K562 (cell line): ENCODE data around the gene SNTG2. TPM values are rescaled to one million over a fixed set of nuclear protein-coding genes. Genes with fewer than 3 reads are reported as not detected.

Source experiments
- ATAC-seq: fragments of 200-7000 bp; cut with Tn5 transposase; 3 replicates; pipeline ENCODE4 v1.9.1; 2020; ENCODE audit warnings: moderate library complexity
- BruUV-seq: library from RNA; stranded (reverse); fragments of 400-500 nt; replicated peaks from 2 replicates; lab custom pipeline; 2021; lab: Mats Ljungman, UMichigan
- CTCF ChIA-PET: fragments of 300-600 bp; formaldehyde crosslinking; extraction: SDS; loops from one replicate; lab custom pipeline; 2021; ENCODE audit warnings: low intra/inter-chr PET ratio; lab: Yijun Ruan, JAX
- POLR2A ChIA-PET: fragments of 300-600, 350-650 bp; sonication (Branson Sonifier 250); formaldehyde crosslinking; extraction: SDS; loops from one replicate; lab custom pipeline; 2021; ENCODE audit warnings: antibody characterized with exemption, inconsistent platforms; lab: Yijun Ruan, JAX
- DNase-seq, 4 experiments: peaks; one replicate each; pipeline versions ENCODE4 v3.0.0 to v3.0.0-alpha.2; 2011 to 2018; ENCODE audit warnings: low spot score in 3 of 4, mixed read lengths in 3 of 4; ENCODE audit errors: extremely low read depth in 1 of 4
- FAIRE-seq: peaks from 2 replicates; lab custom pipeline; 2011; peaks lifted over from hg19 to GRCh38; lab: Jason Lieb, UNC
- H2AFZ ChIP-seq: 2 replicates; pipeline ENCODE4 v1.6.0; 2011; ENCODE audit warnings: low read depth, low read length, control low read depth, inconsistent platforms
- H3K27ac ChIP-seq: fragments of 200-600 bp; 3 replicates; pipeline ENCODE4 v1.8.0; 2011; ENCODE audit warnings: low read depth, mild to moderate bottlenecking, control low read depth, inconsistent platforms, low read length, moderate library complexity, mixed read lengths; ENCODE audit errors: extremely low read depth
- H3K27me3 ChIP-seq, 2 experiments: fragments of 300-600 bp in 1 of 2; 2 replicates in 1 of 2; 3 replicates in 1 of 2; pipeline versions ENCODE4 v1.6.0 to v1.8.0; 2011; ENCODE audit warnings: inconsistent platforms in 2 of 2, low read length in 2 of 2, mild to moderate bottlenecking in 1 of 2, mixed read lengths in 1 of 2, moderate library complexity in 1 of 2; ENCODE audit not compliant: control insufficient read depth in 2 of 2, insufficient read depth in 2 of 2
- H3K36me3 ChIP-seq: fragments of 300-600 bp; 3 replicates; pipeline ENCODE4 v1.8.0; 2011; ENCODE audit warnings: mild to moderate bottlenecking, low read length, inconsistent platforms; ENCODE audit not compliant: control insufficient read depth, insufficient read depth
- H3K4me1 ChIP-seq, 2 experiments: fragments of 200-600 bp in 1 of 2; replicated peaks in 1 of 2; 2 replicates in 1 of 2; 3 replicates in 1 of 2; pipeline versions ENCODE4 v1.5.1 to v1.8.0; 2011; ENCODE audit warnings: inconsistent platforms in 2 of 2, low read length in 2 of 2, mild to moderate bottlenecking in 1 of 2, mixed read lengths in 1 of 2, moderate library complexity in 1 of 2; ENCODE audit not compliant: control insufficient read depth in 2 of 2, insufficient read depth in 2 of 2
- H3K4me2 ChIP-seq: 2 replicates; pipeline ENCODE4 v1.6.1; 2011; ENCODE audit warnings: low read length, control low read depth, inconsistent platforms, mixed read lengths; ENCODE audit not compliant: insufficient read depth
- H3K4me3 ChIP-seq: fragments of 200-600 bp; sonication (generic), shearing (Covaris generic); 2 replicates; pipeline ENCODE4 v1.5.1; 2016; ENCODE audit warnings: control low read depth, inconsistent platforms
- H3K79me2 ChIP-seq: fragments of 200-600 bp; 3 replicates; pipeline ENCODE4 v1.8.0; 2011; ENCODE audit warnings: low read length, inconsistent platforms; ENCODE audit not compliant: control insufficient read depth, insufficient read depth
- H3K9ac ChIP-seq, 2 experiments: 2 replicates each; pipeline versions ENCODE4 v1.6.0 to v1.6.1; 2011; ENCODE audit warnings: low read depth in 2 of 2, low read length in 2 of 2, control low read depth in 1 of 2, inconsistent platforms in 1 of 2, mild to moderate bottlenecking in 1 of 2, mixed read lengths in 1 of 2; ENCODE audit not compliant: insufficient read depth in 1 of 2
- H3K9me1 ChIP-seq: one replicate; pipeline ENCODE4 v1.6.0; 2011; ENCODE audit warnings: inconsistent platforms, mild to moderate bottlenecking, low read length, moderate library complexity; ENCODE audit not compliant: control insufficient read depth, insufficient read depth
- H3K9me3 ChIP-seq: replicated peaks from 2 replicates; pipeline ENCODE4 v1.5.1; 2011; ENCODE audit warnings: low read depth, low read length, inconsistent platforms; ENCODE audit not compliant: control insufficient read depth, insufficient read depth
- H4K20me1 ChIP-seq: replicated peaks from 2 replicates; pipeline ENCODE4 v1.6.1; 2011; ENCODE audit warnings: low read length, inconsistent platforms, mixed read lengths; ENCODE audit not compliant: control insufficient read depth, insufficient read depth
- FOXP4 ChIP-seq: sonication (generic); formaldehyde crosslinking; IDR thresholded peaks from 2 replicates; pipeline ENCODE4 v1.8.0; 2022; ENCODE audit warnings: mild to moderate bottlenecking, missing genetic modification reagents, borderline replicate concordance
- HNRNPUL1 ChIP-seq: fragments of 200-400 bp; formaldehyde crosslinking; IDR thresholded peaks from 2 replicates; pipeline ENCODE4 v1.6.1; 2017; ENCODE audit warnings: low read length
- JUN ChIP-seq, 2 experiments: sonication (generic) in 1 of 2; formaldehyde crosslinking in 1 of 2; IDR thresholded peaks; 2 replicates each; pipeline versions ENCODE4 v1.6.1 to v1.8.0; 2012 to 2022; ENCODE audit warnings: borderline replicate concordance in 2 of 2, mild to moderate bottlenecking in 2 of 2, improper control_type of control experiment in 1 of 2, low read depth in 1 of 2, low read length in 1 of 2, missing genetic modification reagents in 1 of 2
- KDM4B ChIP-seq, 2 experiments: fragments of 450-650 bp in 1 of 2; sonication (generic) in 1 of 2; IDR thresholded peaks; 2 replicates each; pipeline ENCODE4 v1.6.1; 2016 to 2017; ENCODE audit warnings: borderline replicate concordance in 2 of 2, antibody characterized with exemption in 1 of 2, low read depth in 1 of 2, mild to moderate bottlenecking in 1 of 2
- PHF21A ChIP-seq: fragments of 450-650 bp; IDR thresholded peaks from 2 replicates; pipeline ENCODE4 v1.6.1; 2017; ENCODE audit warnings: low read depth, borderline replicate concordance
- SRSF7 ChIP-seq: fragments of 200-400 bp; formaldehyde crosslinking; optimal IDR thresholded peaks from 2 replicates; pipeline ENCODE3; 2017; ENCODE audit warnings: mild to moderate bottlenecking, low read depth, low read length
- ZNF134 ChIP-seq: fragments of 250-450 bp; sonication (Bioruptor Pico); conservative IDR thresholded peaks from 2 replicates; pipeline ENCODE4 v1.4.0; 2020
- ZSCAN32 ChIP-seq: fragments of 450-650 bp; formaldehyde crosslinking; IDR thresholded peaks from 2 replicates; pipeline ENCODE4 v1.4.0; 2020; ENCODE audit warnings: mild to moderate bottlenecking, moderate library complexity
- WGBS: fragments of 100-300 bp; shearing (Covaris generic); methylation state at CpG from one replicate; pipeline ENCODE4 v1.1.6; 2016; ENCODE audit warnings: low coverage, mixed read lengths; ENCODE audit not compliant: insufficient coverage; ENCODE audit errors: missing lambda C conversion rate; 5-methylcytosine and 5-hydroxymethylcytosine counted together
- in situ Hi-C: fragments of 300-500 bp; cut with MboI; formaldehyde crosslinking; loops from 4 replicates; pipeline ENCODE4 v1.15.0; 2018; ENCODE audit warnings: inconsistent platforms, mixed read lengths
- intact Hi-C: fragments of 100-400 bp; cut with micrococcal nuclease; formaldehyde crosslinking; loops from 2 replicates; pipeline ENCODE4 v1.14.2; 2022
- polyA plus RNA-seq, 8 experiments: library from polyadenylated mRNA; depleted of rRNA in 4 of 8; stranded (reverse) in 5 of 8; unstranded in 3 of 8; fragments of >200 nt; fragmentation: Nextera tagmentation in 2 of 8; fragmentation: Illumina TruSeq in 1 of 8; extraction: Ambion mirVana in 2 of 8; extraction: Trizol in 1 of 8; gene quantifications; 2 replicates each; pipeline versions ENCODE4 v1.2.1 to v1.2.3, GENCODE V29; 2011 to 2014; ENCODE audit warnings: inconsistent platforms in 1 of 8, missing spikeins in 1 of 8
- total RNA-seq, 7 experiments: library from RNA; depleted of rRNA in 6 of 7; stranded (reverse); fragments of >200 nt in 6 of 7; fragmentation: Illumina TruSeq in 2 of 7; extraction: Trizol in 2 of 7; gene quantifications; 2 replicates each; pipeline versions ENCODE4 v1.2.1 to v1.2.3, GENCODE V29; 2011 to 2021; ENCODE audit warnings: low replicate concordance in 1 of 7
- TF ChIP-seq, protein P1 (sequence below), 2 experiments: fragments of 450-650 bp; formaldehyde crosslinking in 1 of 2; IDR thresholded peaks; 2 replicates each; pipeline versions ENCODE4 v1.4.0 to v1.6.1; 2014 to 2020; ENCODE audit warnings: mild to moderate bottlenecking in 2 of 2, borderline replicate concordance in 1 of 2, low read depth in 1 of 2
- TF ChIP-seq, protein P2 (sequence below): fragments of 250-450 bp; sonication (Bioruptor Pico); IDR thresholded peaks from 2 replicates; pipeline ENCODE4 v1.5.0; 2020; ENCODE audit warnings: mild to moderate bottlenecking

SNTG2 gene
- total and polyA plus RNA-seq, 9 of the 15 experiments (the other 6 are each of a cell fraction or from before 2014, with no cell fraction given): not detected

GRCh38 chr2:1353124-1353523 is 402.5 kb downstream of the SNTG2 start:
- intact Hi-C loops (no loop called here), in situ Hi-C loops (no loop called here)
- H3K4me2 ChIP-seq: no peak overlapping the region
- ChIA-PET POLR2A (no interaction called here), CTCF (no interaction called here)
- H3K9me3 ChIP-seq: no peaks in the 10 kb centered on the region
- no peak for FAIRE-seq
- no peak overlapping the region for H2AFZ ChIP-seq
- no peaks in the 10 kb centered on the region for H3K4me1 ChIP-seq
- H3K9me1 ChIP-seq: no peaks in the 10 kb centered on the region
- H4K20me1 ChIP-seq: no peaks in the 10 kb centered on the region
- H3K36me3 ChIP-seq: no peaks in the 10 kb centered on the region
- H3K4me3 ChIP-seq: no peak overlapping the region
- no peaks in the 10 kb centered on the region for H3K79me2 ChIP-seq
- BruUV-seq: no TSS peak
- WGBS: 0% methylated on average over 9 of the region's 9 CpGs
- TF ChIP-seq, protein P1, sequence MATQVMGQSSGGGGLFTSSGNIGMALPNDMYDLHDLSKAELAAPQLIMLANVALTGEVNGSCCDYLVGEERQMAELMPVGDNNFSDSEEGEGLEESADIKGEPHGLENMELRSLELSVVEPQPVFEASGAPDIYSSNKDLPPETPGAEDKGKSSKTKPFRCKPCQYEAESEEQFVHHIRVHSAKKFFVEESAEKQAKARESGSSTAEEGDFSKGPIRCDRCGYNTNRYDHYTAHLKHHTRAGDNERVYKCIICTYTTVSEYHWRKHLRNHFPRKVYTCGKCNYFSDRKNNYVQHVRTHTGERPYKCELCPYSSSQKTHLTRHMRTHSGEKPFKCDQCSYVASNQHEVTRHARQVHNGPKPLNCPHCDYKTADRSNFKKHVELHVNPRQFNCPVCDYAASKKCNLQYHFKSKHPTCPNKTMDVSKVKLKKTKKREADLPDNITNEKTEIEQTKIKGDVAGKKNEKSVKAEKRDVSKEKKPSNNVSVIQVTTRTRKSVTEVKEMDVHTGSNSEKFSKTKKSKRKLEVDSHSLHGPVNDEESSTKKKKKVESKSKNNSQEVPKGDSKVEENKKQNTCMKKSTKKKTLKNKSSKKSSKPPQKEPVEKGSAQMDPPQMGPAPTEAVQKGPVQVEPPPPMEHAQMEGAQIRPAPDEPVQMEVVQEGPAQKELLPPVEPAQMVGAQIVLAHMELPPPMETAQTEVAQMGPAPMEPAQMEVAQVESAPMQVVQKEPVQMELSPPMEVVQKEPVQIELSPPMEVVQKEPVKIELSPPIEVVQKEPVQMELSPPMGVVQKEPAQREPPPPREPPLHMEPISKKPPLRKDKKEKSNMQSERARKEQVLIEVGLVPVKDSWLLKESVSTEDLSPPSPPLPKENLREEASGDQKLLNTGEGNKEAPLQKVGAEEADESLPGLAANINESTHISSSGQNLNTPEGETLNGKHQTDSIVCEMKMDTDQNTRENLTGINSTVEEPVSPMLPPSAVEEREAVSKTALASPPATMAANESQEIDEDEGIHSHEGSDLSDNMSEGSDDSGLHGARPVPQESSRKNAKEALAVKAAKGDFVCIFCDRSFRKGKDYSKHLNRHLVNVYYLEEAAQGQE (IDR thresholded peaks at IDR 0.05; ENCODE audit: borderline replicate concordance): no peak
- TF ChIP-seq, protein P1 (CRISPR knock-in tag; IDR thresholded peaks at IDR 0.05; ENCODE audit: low read depth): no peak
- TF ChIP-seq SRSF7 (no peak), JUN (IDR thresholded peaks at IDR 0.05; ENCODE audit: borderline replicate concordance, low read depth, low read length) (no peak), JUN (CRISPR knock-in tag; IDR thresholded peaks at IDR 0.05; ENCODE audit: borderline replicate concordance) (no peak), ZSCAN32 (CRISPR knock-in tag) (no peak), ZNF134 (CRISPR knock-in tag) (no peak), PHF21A (no peak), FOXP4 (CRISPR knock-in tag) (no peak), KDM4B (IDR thresholded peaks at IDR 0.05; ENCODE audit: borderline replicate concordance in 2 of 2, low read depth in 1 of 2) (no peak), HNRNPUL1 (no peak)
- TF ChIP-seq, protein P2, sequence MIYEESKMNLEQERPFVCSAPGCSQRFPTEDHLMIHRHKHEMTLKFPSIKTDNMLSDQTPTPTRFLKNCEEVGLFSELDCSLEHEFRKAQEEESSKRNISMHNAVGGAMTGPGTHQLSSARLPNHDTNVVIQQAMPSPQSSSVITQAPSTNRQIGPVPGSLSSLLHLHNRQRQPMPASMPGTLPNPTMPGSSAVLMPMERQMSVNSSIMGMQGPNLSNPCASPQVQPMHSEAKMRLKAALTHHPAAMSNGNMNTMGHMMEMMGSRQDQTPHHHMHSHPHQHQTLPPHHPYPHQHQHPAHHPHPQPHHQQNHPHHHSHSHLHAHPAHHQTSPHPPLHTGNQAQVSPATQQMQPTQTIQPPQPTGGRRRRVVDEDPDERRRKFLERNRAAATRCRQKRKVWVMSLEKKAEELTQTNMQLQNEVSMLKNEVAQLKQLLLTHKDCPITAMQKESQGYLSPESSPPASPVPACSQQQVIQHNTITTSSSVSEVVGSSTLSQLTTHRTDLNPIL (CRISPR knock-in tag): no peak
- TF ChIP-seq, all 486 proteins: peak for 0
- DNase-seq (no peak), ATAC-seq (no peak)
- Histone ChIP-seq H3K9ac (no peak overlapping the region), H3K27me3 (peaks cover 0 to 10% of the 10 kb centered on the region in 2 experiments; a peak in 2 of 5 replicates), H3K27ac (no peak overlapping the region)
